ENCODE data around the gene TMPRSS9.

Gene TMPRSS9

DNA sequence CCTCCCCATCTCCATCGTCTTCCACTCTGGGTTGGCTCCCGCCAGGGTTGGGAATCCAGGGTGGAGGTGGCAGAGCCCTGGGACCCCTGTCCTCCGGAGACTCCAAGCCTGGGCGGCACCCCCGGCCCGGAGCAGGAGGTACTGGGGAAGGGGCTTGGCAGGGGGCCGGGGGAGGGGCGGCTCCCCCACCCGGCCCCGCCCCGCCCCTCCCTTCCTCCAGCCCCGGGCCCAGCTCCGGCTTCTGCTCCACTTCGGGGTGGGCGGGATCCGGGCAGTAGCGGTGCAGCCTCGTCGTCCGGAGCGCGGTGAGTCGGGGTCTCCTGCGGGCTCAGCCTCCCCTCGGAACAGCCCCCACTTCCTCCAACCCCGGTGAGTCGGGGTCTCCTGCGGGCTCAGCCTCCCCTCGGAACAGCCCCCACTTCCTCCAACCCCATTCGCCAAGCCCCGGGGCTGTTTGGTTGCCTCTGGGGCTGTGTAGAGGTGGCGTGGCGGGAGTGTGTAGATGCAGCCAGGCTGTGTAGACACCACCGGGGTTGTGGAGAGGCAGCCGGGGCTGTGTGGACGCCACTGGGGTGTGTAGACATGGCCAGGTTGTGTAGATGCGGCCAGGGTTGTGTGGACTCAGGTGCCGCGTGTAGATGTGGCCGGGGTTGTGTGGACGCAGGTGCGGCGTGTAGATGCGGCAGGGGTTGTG, at the start of gene TMPRSS9:
Gene TMPRSS9 (plus strand): TSS at position 274 of the 694 bp plus-strand sequence. CDS start 29,521 bp downstream, outside the sequence.
- DNase-seq (ENCODE audit: low spot score) = no peak

- DNase-seq (ENCODE audit: low spot score) = no peak
Measured at GRCh38 chr19:2311093-2311492, 49.0 kb upstream of the TMPRSS9 start.

DNA sequence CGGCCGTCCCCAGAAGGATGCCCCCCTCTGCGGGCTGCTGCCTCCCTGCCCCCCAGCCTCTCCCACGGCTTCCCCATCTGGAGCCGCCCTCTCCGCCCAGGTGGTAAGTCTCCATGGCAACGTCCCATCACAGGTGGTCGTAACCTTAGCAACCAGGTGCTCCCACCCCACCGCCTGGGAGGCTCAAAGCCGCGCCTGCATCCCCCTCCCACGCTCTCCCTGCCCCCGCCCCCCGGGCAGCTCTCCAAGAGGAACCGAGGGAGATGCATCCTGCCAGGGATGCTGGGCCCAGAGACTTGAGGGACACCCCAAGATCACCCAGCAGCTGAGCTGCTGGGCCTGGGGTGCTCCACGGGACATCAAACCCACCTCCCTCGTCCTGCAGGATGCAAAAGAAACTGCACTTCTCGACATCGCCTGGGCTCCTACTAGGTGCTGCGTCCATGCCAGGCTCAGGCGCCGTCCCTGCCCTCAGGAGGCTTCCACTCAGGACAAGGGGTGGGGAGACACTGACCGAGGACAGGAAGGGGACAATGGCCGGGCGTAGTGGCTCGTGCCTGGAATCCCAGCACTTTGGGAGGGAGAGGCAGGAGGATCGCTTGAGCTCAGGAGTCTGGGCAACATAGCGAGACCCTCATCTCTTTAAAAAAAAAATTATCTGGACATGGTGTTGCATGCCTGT, 47.1 kb upstream of the TMPRSS9 start:
- DNase-seq (ENCODE audit: low spot score) = no peak

- no peak for DNase-seq (ENCODE audit: low spot score)
Measured at GRCh38 chr19:2315121-2315817, 44.8 kb upstream of the TMPRSS9 start.

- no peak for DNase-seq (ENCODE audit: low spot score)
Measured at GRCh38 chr19:2315818-2316353, 44.2 kb upstream of the TMPRSS9 start.

DNA sequence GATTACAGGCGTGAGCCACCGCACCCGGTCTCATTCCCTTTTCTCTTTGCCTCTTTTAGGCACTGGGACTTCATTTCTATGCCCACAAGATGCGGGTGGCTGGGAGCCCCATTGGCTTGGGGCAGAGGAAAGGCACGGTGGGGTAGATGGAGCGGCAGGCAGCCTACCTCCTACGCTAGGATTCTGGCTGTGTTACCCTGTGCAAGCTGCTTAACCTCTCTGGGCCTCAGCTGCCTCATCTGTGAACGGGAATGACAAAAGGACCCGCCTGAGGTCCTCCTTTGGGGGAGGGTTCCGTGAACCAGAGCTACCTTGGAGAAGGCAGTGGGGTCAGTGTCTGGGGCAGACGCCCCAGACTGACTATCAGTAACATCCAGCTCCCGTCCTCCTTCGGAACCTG, 42.8 kb upstream of the TMPRSS9 start:
- no peak for DNase-seq (ENCODE audit: low spot score)

GRCh38 chr19:2317756-2318155, 42.3 kb upstream of the TMPRSS9 start:
- DNase-seq (ENCODE audit: low spot score) = no peak

DNA sequence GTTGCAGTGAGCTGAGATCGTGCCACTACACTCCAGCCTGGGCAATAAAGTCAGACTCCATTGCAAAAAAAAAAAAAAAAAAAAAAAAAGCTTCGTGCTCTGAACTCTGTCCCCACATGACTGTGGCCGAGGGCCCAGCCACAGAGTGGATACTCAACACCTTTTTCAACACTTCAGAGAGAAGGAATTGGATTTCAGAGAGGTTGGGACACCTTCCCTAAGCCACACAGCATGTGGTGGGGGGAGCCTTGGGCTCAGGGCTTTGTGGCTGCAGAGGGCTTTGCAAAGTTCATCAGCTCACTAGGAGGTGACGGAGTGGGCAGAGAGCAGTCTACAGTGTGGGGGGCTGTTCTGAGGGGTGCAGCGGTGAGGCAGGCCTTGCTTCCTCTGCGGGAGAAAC, 41.1 kb upstream of the TMPRSS9 start:
- no peak for DNase-seq (ENCODE audit: low spot score)

DNA sequence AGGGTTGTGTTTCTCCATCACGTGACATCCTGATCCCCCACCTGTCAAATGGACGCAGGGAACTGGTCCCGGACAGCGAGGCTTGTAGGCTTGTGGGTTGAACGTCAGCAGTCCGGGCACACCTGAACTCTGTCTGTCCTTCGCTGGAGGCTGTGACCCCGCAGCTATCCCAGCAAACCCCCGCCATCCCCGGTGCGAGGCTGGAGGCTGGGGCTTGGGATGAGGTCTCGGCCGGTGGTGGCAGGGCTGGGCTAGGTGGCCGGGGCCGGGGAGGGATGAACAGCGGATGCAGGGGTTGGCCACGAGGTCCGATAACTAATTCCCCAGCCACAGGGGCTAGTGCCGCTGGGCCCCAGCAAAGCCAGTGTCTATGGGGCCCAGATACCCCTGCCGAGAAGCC, 40.5 kb upstream of the TMPRSS9 start:
- DNase-seq (ENCODE audit: low spot score) = no peak

GRCh38 chr19:2320049-2320448, 40.0 kb upstream of the TMPRSS9 start:
- no peak for DNase-seq (ENCODE audit: low spot score)

DNA sequence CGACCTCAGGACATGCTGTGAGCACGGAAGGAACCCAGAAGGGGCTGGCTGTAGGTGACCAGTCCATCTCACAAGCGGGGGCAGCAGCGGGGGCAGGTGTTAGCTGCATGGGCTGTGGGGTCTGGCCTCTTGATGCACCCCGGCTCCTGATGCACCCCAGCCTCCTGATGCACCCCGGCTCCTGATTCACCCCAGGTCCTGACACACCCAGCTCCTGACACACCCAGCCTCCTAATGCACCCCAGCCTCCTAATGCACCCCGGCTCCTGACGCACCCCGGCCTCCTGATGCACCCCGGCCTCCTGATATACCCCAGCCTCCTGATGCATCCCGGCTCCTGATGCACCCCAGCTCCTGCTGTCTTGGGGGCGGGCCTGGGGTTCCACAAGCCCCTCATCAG, 39.1 kb upstream of the TMPRSS9 start:
- DNase-seq (ENCODE audit: low spot score) = no peak

DNA sequence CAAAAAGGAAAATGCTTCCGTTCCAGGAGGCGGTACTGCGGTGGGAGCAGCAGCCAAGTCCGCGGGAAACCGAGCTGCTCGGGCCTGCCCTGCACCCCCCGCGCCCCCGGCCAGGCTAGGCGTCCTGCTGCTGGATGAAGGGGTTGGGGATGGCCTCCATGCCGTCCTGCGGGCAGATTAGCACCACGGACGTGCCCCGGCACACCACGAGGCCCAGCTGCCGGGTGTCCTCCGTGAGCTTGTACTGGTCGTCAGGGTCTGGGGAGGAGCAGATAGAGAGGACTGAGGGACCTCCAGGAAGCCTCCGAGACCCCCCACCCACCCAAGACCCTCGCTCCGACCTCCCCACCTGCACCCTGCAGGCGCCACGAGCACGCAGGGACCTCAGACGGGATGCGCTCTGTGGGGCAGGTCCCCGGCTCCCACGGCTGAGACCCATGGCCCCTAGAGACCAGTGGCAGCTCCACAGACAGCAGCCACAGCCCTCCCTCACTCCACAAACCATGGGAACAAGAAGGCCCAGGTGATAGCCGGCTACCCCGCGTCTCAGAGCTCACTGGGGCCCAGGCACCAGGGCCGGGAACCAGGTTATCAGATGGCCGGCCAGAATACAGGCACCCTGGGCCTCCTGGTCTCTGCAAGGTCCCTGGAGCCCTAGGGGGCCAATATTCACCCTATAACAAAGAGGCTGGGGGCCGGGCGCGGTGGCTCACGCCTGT, 38.3 kb upstream of the TMPRSS9 start:
- no peak for DNase-seq (ENCODE audit: low spot score)

DNA sequence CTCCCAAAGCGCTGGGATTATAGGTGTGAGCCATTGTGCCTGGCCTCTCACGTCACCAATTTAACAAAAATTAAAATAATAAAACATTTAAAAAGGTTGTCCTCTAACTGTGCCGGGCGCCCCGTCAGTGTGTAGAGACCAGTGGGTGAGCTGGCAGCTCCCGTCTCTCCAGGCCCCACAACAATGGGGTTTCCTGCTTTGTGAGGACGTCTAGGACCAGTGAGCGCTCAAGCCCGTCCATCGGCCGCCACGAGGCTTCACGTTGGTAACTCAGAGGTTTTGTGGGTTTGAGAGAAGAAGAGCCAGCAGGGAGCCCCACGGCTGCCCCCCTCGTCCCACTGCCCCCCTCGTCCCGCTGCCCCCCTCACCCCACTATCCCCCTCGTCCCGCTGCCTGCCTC, 36.4 kb upstream of the TMPRSS9 start:
- no peak for DNase-seq (ENCODE audit: low spot score)

DNA sequence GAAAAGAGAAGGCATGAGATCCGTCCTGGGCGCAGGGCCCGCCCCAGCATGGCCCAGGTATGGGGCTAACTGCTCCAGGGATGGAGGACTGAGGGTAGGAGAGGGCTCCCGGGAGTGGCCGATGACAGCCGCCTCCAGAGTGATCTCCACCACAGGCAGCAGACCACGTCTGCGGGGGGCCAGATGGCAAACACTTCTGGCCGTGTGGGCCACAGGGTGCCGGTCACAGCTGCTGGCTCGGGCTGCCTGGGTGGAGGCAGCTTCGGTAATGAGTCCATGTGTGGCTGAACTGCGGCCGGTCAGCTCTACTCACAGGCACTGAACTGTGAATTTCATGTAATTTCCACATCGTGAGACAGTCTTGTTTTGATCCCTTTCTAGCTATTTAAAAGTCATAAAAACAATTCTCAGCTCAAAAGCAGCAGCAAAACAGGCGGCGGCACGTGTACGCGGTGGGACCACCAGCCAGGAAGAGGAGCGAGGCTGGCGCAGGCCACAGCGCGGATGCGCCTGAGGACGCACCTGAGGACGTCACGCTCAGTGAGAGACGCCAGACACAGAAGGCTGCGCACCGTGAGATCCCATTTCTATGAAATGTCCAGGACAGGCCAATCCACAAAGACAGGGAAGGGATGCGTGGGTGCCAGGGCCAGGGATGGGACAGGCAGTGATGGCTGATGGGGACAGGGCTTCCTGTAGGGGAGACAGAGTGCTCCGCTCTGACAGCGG, 35.7 kb upstream of the TMPRSS9 start:
- no peak for DNase-seq (ENCODE audit: low spot score)

- DNase-seq (ENCODE audit: low spot score) = no peak
Measured at GRCh38 chr19:2325281-2326046, 34.6 kb upstream of the TMPRSS9 start.

- no peak for DNase-seq (ENCODE audit: low spot score)
Measured at GRCh38 chr19:2326699-2327360, 33.2 kb upstream of the TMPRSS9 start.

DNA sequence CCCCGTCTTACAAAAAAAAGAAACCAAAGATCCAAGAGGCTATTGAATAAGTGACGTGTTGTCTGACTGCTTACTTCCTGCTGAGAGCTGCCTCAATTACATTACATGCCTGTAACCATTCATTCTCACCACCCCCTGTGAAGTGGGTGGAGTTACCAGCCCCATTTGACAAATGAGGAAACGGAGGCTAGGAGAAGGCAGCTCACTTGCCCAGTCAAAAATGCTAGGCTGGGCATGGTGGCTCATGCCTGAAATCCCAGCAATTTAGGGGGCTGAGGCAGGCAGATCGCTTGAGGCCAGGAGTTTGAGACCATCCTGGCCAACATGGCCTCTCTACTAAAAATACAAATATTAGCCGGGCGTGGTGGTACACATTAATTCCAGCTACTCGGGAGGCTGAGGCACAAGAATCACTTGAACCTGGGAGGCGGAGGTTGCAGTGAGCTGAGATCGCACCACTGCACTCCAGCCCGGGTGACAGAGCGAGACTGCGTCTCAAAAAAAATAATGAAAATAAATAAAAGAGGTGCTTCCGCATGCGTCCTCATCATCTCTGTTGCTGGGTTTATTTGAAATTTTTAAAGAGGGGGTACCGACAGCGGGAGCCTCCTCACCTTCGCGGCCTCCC, 32.2 kb upstream of the TMPRSS9 start:
- DNase-seq (ENCODE audit: low spot score) = no peak

- DNase-seq (ENCODE audit: low spot score) = peak; percentile 93
Measured at GRCh38 chr19:2328401-2329148, 31.5 kb upstream of the TMPRSS9 start, which contains the start of the genes LSM7 and SPPL2B. TSS of gene LSM7 (minus strand) at chr19:2328586. CDS start at chr19:2328566, 20 bp downstream. TSS of gene SPPL2B (plus strand) at chr19:2328684. CDS start at chr19:2328710, 26 bp downstream.

- DNase-seq (ENCODE audit: low spot score) = no peak
Measured at GRCh38 chr19:2329149-2329478, 31.0 kb upstream of the TMPRSS9 start.
